GM12878 (cell line): Measurements from ENCODE around the gene ATG5. TPM values are rescaled to one million over a fixed set of nuclear protein-coding genes. Genes with fewer than 3 reads are reported as not detected.

ENCODE experiments used
- EZH2 ChIP-seq: IDR thresholded peaks from 2 replicates; pipeline ENCODE4 v1.6.1; 2012; ENCODE audit warnings: low read depth, mild to moderate bottlenecking, control low read depth, inconsistent platforms, low read length, borderline replicate concordance; ENCODE audit not compliant: control insufficient read depth
- NR2C1 ChIP-seq: fragments of 450-650 bp; IDR thresholded peaks from 2 replicates; pipeline ENCODE4 v1.6.1; 2017; ENCODE audit warnings: antibody characterized with exemption, mild to moderate bottlenecking, moderate library complexity
- SIN3A ChIP-seq: IDR thresholded peaks from 2 replicates; pipeline ENCODE4 v1.6.1; 2012; ENCODE audit warnings: low read depth, low read length, improper control_type of control experiment
- SRF ChIP-seq, 2 experiments: IDR thresholded peaks; 2 replicates each; pipeline ENCODE4 v1.6.1; 2011; ENCODE audit warnings: low read depth in 2 of 2, low read length in 2 of 2, mild to moderate bottlenecking in 1 of 2, moderate library complexity in 1 of 2
- polyA plus RNA-seq, 11 experiments: library from polyadenylated mRNA; depleted of rRNA in 4 of 11; unstranded in 6 of 11; stranded (reverse) in 5 of 11; fragments of >200 nt; fragmentation: Nextera tagmentation in 4 of 11; fragmentation: Illumina TruSeq in 1 of 11; extraction: Ambion mirVana in 4 of 11; extraction: Trizol in 1 of 11; gene quantifications; 1 replicate in 1 of 11; 2 replicates in 10 of 11; pipeline versions ENCODE4 v1.2.1 to v1.2.3, GENCODE V29; 2011 to 2016; ENCODE audit warnings: inconsistent platforms in 2 of 11, missing spikeins in 2 of 11, low read depth in 1 of 11
- total RNA-seq, 4 experiments: library from RNA; depleted of rRNA in 3 of 4; stranded (reverse); fragments of >200 nt in 3 of 4; fragmentation: Illumina TruSeq in 1 of 4; extraction: Trizol in 1 of 4; gene quantifications; 2 replicates each; pipeline versions ENCODE4 v1.2.1 to v1.2.3, GENCODE V29; 2013 to 2021
- TF ChIP-seq, protein P1 (sequence below): fragments of 450-650 bp; IDR thresholded peaks from 2 replicates; pipeline ENCODE4 v1.6.1; 2017; ENCODE audit warnings: mild to moderate bottlenecking, moderate library complexity
- TF ChIP-seq, protein P2 (sequence below): fragments of 450-650 bp; IDR thresholded peaks from 2 replicates; pipeline ENCODE4 v1.6.1; 2018; ENCODE audit warnings: borderline replicate concordance, mild to moderate bottlenecking; ENCODE audit not compliant: partially characterized antibody

The ATG5 gene
- total and polyA plus RNA-seq, 10 of the 15 experiments (the other 5 are each of a cell fraction or from before 2014, with no cell fraction given) = 12.9 to 51.8 (median 23.9) TPM

DNA sequence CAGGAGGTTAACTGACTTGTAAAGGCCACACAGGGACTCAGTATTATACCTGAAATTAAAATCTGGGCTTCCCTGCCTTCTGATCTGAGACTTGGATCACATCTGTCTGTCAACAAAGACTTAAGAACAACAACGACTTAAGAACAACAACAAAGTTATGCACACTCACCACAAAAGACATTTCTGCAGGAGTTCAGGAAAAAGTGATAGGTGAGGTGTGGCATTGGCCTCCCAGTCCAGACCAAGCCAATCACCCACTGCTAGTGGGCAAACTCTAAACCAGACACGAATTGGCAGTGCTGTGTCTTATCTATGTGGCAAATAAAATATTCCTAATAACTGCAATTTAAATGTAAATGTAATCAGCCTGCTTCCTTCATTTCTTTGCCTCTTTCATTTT lies 178.1 kb downstream of the ATG5 start (continued):
- TF ChIP-seq, protein P1, sequence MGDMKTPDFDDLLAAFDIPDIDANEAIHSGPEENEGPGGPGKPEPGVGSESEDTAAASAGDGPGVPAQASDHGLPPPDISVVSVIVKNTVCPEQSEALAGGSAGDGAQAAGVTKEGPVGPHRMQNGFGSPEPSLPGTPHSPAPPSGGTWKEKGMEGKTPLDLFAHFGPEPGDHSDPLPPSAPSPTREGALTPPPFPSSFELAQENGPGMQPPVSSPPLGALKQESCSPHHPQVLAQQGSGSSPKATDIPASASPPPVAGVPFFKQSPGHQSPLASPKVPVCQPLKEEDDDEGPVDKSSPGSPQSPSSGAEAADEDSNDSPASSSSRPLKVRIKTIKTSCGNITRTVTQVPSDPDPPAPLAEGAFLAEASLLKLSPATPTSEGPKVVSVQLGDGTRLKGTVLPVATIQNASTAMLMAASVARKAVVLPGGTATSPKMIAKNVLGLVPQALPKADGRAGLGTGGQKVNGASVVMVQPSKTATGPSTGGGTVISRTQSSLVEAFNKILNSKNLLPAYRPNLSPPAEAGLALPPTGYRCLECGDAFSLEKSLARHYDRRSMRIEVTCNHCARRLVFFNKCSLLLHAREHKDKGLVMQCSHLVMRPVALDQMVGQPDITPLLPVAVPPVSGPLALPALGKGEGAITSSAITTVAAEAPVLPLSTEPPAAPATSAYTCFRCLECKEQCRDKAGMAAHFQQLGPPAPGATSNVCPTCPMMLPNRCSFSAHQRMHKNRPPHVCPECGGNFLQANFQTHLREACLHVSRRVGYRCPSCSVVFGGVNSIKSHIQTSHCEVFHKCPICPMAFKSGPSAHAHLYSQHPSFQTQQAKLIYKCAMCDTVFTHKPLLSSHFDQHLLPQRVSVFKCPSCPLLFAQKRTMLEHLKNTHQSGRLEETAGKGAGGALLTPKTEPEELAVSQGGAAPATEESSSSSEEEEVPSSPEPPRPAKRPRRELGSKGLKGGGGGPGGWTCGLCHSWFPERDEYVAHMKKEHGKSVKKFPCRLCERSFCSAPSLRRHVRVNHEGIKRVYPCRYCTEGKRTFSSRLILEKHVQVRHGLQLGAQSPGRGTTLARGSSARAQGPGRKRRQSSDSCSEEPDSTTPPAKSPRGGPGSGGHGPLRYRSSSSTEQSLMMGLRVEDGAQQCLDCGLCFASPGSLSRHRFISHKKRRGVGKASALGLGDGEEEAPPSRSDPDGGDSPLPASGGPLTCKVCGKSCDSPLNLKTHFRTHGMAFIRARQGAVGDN = no peak
- no peak for TF ChIP-seq NR2C1
- TF ChIP-seq SIN3A = no peak
- TF ChIP-seq EZH2 = no peak
- TF ChIP-seq, protein P2, sequence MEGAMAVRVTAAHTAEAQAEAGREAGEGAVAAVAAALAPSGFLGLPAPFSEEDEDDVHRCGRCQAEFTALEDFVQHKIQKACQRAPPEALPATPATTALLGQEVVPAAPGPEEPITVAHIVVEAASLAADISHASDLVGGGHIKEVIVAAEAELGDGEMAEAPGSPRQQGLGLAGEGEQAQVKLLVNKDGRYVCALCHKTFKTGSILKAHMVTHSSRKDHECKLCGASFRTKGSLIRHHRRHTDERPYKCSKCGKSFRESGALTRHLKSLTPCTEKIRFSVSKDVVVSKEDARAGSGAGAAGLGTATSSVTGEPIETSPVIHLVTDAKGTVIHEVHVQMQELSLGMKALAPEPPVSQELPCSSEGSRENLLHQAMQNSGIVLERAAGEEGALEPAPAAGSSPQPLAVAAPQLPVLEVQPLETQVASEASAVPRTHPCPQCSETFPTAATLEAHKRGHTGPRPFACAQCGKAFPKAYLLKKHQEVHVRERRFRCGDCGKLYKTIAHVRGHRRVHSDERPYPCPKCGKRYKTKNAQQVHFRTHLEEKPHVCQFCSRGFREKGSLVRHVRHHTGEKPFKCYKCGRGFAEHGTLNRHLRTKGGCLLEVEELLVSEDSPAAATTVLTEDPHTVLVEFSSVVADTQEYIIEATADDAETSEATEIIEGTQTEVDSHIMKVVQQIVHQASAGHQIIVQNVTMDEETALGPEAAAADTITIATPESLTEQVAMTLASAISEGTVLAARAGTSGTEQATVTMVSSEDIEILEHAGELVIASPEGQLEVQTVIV = no peak
- TF ChIP-seq SRF (IDR thresholded peaks at IDR 0.05; ENCODE audit: low read depth in 2 of 2, low read length in 2 of 2) = no peak
- TF ChIP-seq, all 136 proteins: peak for 0
